ENCODE results near the gene TNS4. TPM values are rescaled to one million over a fixed set of nuclear protein-coding genes. Genes with fewer than 3 reads are reported as not detected.

Gene TNS4
- total RNA-seq, 1 donor from 2014 or later, result not detected

DNA sequence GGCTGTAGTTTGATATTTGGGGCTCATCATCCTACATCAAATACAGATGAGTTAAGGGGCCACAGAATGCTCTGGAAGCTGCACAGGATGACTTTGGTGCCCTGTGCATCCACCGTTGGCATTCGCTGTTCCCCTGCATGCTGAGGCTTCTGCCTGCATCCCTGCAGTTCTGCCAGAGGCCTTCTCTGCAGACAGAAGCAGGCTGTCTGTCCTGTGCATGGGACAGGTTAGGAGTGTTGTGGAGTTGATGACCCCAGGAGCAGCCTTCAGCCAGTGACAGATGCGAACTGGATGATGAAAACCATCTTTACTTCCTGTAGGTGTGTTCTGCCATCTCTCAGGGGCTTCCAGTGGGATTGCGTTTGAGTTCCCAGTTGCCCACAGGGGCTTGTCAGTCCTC lies 13.6 kb upstream of the TNS4 start:
- Histone ChIP-seq H3K27ac (replicated peaks) (no peak overlapping the region), H3K4me1 (peaks cover 16% of the 10 kb centered on the region), H3K4me3 (no peak overlapping the region), H3K9me3 (replicated peaks) (no peaks in the 10 kb centered on the region), H3K27me3 (ENCODE audit: low read depth) (no peaks in the 10 kb centered on the region), H3K36me3 (no peaks in the 10 kb centered on the region)
- intact Hi-C loops (cut with micrococcal nuclease), result no loop called here
- no peak for TF ChIP-seq CTCF (IDR thresholded peaks at IDR 0.05; ENCODE audit: borderline replicate concordance)
- no peak for DNase-seq

DNA sequence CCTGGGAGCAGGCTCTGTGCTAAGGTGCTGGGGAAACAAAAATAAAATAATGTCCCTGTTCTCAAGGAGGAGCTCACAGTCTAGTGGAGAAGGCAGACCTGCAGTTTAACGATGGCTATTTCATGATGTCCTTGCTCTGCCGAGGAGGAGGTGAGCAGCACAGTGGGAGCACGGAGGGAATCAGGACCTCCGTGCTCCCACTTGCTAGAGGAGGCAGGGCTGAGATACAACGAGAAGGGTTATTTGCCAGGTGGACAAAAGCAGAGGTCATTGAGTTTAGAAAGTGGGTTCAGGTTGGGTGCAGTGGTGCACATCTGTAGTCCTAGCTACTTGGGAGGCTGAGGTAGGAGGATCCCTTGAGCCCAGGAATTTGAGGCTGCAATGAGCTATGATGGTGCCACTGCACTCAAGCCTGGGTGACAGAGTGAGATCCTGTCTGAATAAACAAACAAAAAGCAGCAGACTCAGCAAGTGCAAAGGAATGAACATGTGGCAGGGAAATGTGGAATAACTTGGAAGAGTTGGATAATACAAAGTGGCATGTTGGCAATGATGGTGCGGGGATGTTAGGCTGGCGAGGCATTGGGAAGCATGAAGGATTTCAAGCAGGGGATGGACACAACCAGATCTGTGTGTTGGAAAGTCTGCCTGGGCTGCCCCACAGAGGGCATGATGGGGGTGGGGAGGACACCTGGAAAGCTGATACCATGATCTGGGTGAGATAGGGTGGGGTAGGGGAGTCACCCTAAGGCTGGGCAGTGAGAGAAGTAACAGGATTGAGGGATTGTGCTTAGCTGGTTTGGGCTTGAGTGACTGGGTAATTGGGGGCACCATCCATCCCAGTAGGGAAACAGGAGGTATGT lies 12.8 kb upstream of the TNS4 start:
- Histone ChIP-seq H3K27ac (replicated peaks) (no peak overlapping the region), H3K36me3 (no peaks in the 10 kb centered on the region), H3K9me3 (replicated peaks) (no peaks in the 10 kb centered on the region), H3K4me3 (no peak overlapping the region), H3K27me3 (ENCODE audit: low read depth) (no peaks in the 10 kb centered on the region), H3K4me1 (peaks cover 18% of the 10 kb centered on the region)
- TF ChIP-seq CTCF (IDR thresholded peaks at IDR 0.05; ENCODE audit: borderline replicate concordance), result no peak
- no peak for DNase-seq
- intact Hi-C loops (cut with micrococcal nuclease), result no loop called here

GRCh38 chr17:40511667-40512220 lies 10.3 kb upstream of the TNS4 start:
- intact Hi-C loops (cut with micrococcal nuclease), result no loop called here
- no peak for DNase-seq

DNA sequence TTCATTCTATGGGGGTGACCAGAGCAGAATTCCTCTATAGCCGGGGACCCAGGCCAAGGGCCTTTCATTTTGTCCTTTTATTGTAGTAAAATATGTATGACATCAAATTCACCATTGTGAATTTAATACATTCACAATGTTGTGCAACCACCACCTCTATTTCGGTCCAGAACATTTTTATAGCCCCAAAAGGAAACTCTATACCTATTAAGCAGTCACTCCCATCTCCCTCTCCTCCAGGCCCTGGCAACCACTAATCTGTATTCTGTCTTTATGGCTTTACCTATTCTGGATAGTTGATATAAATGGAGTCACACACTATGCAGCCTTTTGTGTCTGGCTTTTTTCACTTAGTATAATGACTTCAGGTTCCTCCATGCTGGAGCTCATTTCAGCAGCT lies 9.7 kb upstream of the TNS4 start:
- intact Hi-C loops (cut with micrococcal nuclease), result no loop called here
- no peak overlapping the region for H3K27ac ChIP-seq (replicated peaks)
- no peak for DNase-seq
- H3K4me3 ChIP-seq, result no peak overlapping the region
- H3K27me3 ChIP-seq (ENCODE audit: low read depth), result no peaks in the 10 kb centered on the region
- H3K36me3 ChIP-seq, result no peaks in the 10 kb centered on the region
- no peaks in the 10 kb centered on the region for H3K9me3 ChIP-seq (replicated peaks)
- peaks cover 8% of the 10 kb centered on the region for H3K4me1 ChIP-seq
- no peak for TF ChIP-seq CTCF (IDR thresholded peaks at IDR 0.05; ENCODE audit: borderline replicate concordance)

More at GRCh38 chr17:40511667-40512220, 10.3 kb upstream of the TNS4 start:
- no peak for TF ChIP-seq CTCF (IDR thresholded peaks at IDR 0.05; ENCODE audit: borderline replicate concordance)
- no peaks in the 10 kb centered on the region for H3K27me3 ChIP-seq (ENCODE audit: low read depth)
- no peak overlapping the region for H3K4me3 ChIP-seq
- H3K4me1 ChIP-seq, result peaks cover 14% of the 10 kb centered on the region
- no peak overlapping the region for H3K27ac ChIP-seq (replicated peaks)
- H3K9me3 ChIP-seq (replicated peaks), result no peaks in the 10 kb centered on the region
- no peaks in the 10 kb centered on the region for H3K36me3 ChIP-seq

GRCh38 chr17:40510328-40510648 lies 8.9 kb upstream of the TNS4 start:
- Histone ChIP-seq H3K27me3 (ENCODE audit: low read depth) (no peaks in the 10 kb centered on the region), H3K27ac (replicated peaks) (peak overlapping the region; percentile 33)

More at GRCh38 chr17:40510328-40510648, 8.9 kb upstream of the TNS4 start:
- no peak for DNase-seq
- no peak overlapping the region for H3K4me3 ChIP-seq
- H3K36me3 ChIP-seq, result no peaks in the 10 kb centered on the region
- peaks cover 7% of the 10 kb centered on the region for H3K4me1 ChIP-seq
- intact Hi-C loops (cut with micrococcal nuclease), result no loop called here
- no peak for TF ChIP-seq CTCF (IDR thresholded peaks at IDR 0.05; ENCODE audit: borderline replicate concordance)
- H3K9me3 ChIP-seq (replicated peaks), result no peaks in the 10 kb centered on the region

All from left ventricle myocardium inferior (tissue), 1 donor.